Measurements from ENCODE around the gene WEE2.
"Not testable (repeated sequence)": the region's sequence is repeated elsewhere in the genome, so short reads cannot be mapped to it uniquely, and the experiment has no call there.

The WEE2 gene

GRCh38 chr7:141708351-141708750 is at the start of gene WEE2:
TSS of gene WEE2 (plus strand) at chr7:141708353. CDS start at chr7:141708759, 406 bp downstream.
- DNase-seq (ENCODE audit: low read depth in 2 of 2): no peak

- DNase-seq (ENCODE audit: low read depth in 2 of 2): no peak
These were observed 48.7 kb upstream of the WEE2 start for GRCh38 chr7:141659501-141659900.

GRCh38 chr7:141660259-141660658 is 47.9 kb upstream of the WEE2 start:
- DNase-seq (ENCODE audit: low read depth in 2 of 2): no peak

GRCh38 chr7:141663081-141663849 is 44.9 kb upstream of the WEE2 start:
- no peak for DNase-seq (ENCODE audit: low read depth in 2 of 2)

GRCh38 chr7:141664450-141664849 is 43.7 kb upstream of the WEE2 start:
- no peak for DNase-seq (ENCODE audit: low read depth in 2 of 2)

GRCh38 chr7:141665208-141666035 is 42.7 kb upstream of the WEE2 start:
- DNase-seq (ENCODE audit: low read depth in 2 of 2): no peak

GRCh38 chr7:141666071-141666470 is 42.1 kb upstream of the WEE2 start:
- no peak for DNase-seq (ENCODE audit: low read depth in 2 of 2)

- DNase-seq (ENCODE audit: low read depth in 2 of 2): no peak
These were observed 39.3 kb upstream of the WEE2 start for GRCh38 chr7:141668853-141669252.

GRCh38 chr7:141671705-141672496 is 36.3 kb upstream of the WEE2 start:
- DNase-seq (ENCODE audit: low read depth in 2 of 2): no peak

- no peak for DNase-seq (ENCODE audit: low read depth in 2 of 2)
These were observed 34.8 kb upstream of the WEE2 start for GRCh38 chr7:141673346-141673745.

- DNase-seq (ENCODE audit: low read depth in 2 of 2): no peak
These were observed 33.9 kb upstream of the WEE2 start for GRCh38 chr7:141674171-141674671.

GRCh38 chr7:141674702-141675101 is 33.5 kb upstream of the WEE2 start:
- DNase-seq (ENCODE audit: low read depth in 2 of 2): no peak

- DNase-seq (ENCODE audit: low read depth in 2 of 2): no peak
These were observed 32.5 kb upstream of the WEE2 start for GRCh38 chr7:141675436-141676215.

GRCh38 chr7:141676618-141677017 is 31.5 kb upstream of the WEE2 start:
- no peak for DNase-seq (ENCODE audit: low read depth in 2 of 2)

- no peak for DNase-seq (ENCODE audit: low read depth in 2 of 2)
These were observed 29.1 kb upstream of the WEE2 start for GRCh38 chr7:141679014-141679413.

- DNase-seq (ENCODE audit: low read depth in 2 of 2): no peak
These were observed 22.7 kb upstream of the WEE2 start for GRCh38 chr7:141685285-141686023.

- no peak for DNase-seq (ENCODE audit: low read depth in 2 of 2)
These were observed 22.1 kb upstream of the WEE2 start for GRCh38 chr7:141686074-141686473.

- no peak for DNase-seq (ENCODE audit: low read depth in 2 of 2)
These were observed 21.5 kb upstream of the WEE2 start for GRCh38 chr7:141686670-141687069.

GRCh38 chr7:141688043-141688442 is 20.1 kb upstream of the WEE2 start:
- DNase-seq (ENCODE audit: low read depth in 2 of 2): no peak

- DNase-seq (ENCODE audit: low read depth in 2 of 2): not testable (repeated sequence)
These were observed 18.9 kb upstream of the WEE2 start for GRCh38 chr7:141689072-141689825.
